Mucosa of stomach (tissue), 1 donor: Measurements from ENCODE around the gene SPINK1.
"Not testable (repeated sequence)": the region's sequence is repeated elsewhere in the genome, so short reads cannot be mapped to it uniquely, and the experiment has no call there.

Experiments
- H3K27me3 ChIP-seq: one replicate; pipeline ENCODE4 v1.7.0; 2013; ENCODE audit warnings: mild to moderate bottlenecking, low read length; ENCODE audit not compliant: control insufficient read depth, insufficient read depth
- H3K36me3 ChIP-seq: one replicate; pipeline ENCODE4 v1.7.0; 2013; ENCODE audit warnings: low read length; ENCODE audit not compliant: control insufficient read depth, insufficient read depth
- H3K4me1 ChIP-seq: one replicate; pipeline ENCODE4 v1.7.0; 2013; ENCODE audit warnings: mild to moderate bottlenecking, low read length; ENCODE audit not compliant: control insufficient read depth, insufficient read depth
- H3K4me3 ChIP-seq: one replicate; pipeline ENCODE4 v1.7.0; 2013; ENCODE audit warnings: low read length
- H3K9ac ChIP-seq: one replicate; pipeline ENCODE4 v1.7.0; 2013; ENCODE audit warnings: mild to moderate bottlenecking, low read length, moderate library complexity
- H3K9me3 ChIP-seq: one replicate; pipeline ENCODE4 v1.7.0; 2013; ENCODE audit warnings: mild to moderate bottlenecking, low read length, moderate library complexity; ENCODE audit not compliant: control insufficient read depth
- donor health status: Pancreatic carcinoma.

Gene SPINK1

GRCh38 chr5:147821766-147822165, 9.7 kb downstream of the SPINK1 start:
- no peak overlapping the region for H3K4me3 ChIP-seq
- no peaks in the 10 kb centered on the region for H3K27me3 ChIP-seq

GRCh38 chr5:147819261-147819770, 12.2 kb downstream of the SPINK1 start:
- Histone ChIP-seq H3K36me3 (no peaks in the 10 kb centered on the region), H3K27me3 (no peaks in the 10 kb centered on the region), H3K9me3 (no peaks in the 10 kb centered on the region), H3K4me3 (no peak overlapping the region), H3K9ac (no peak overlapping the region), H3K4me1 (peaks cover 10% of the 10 kb centered on the region)

More at GRCh38 chr5:147821766-147822165, 9.7 kb downstream of the SPINK1 start:
- no peaks in the 10 kb centered on the region for H3K36me3 ChIP-seq
- no peaks in the 10 kb centered on the region for H3K9me3 ChIP-seq
- no peak overlapping the region for H3K9ac ChIP-seq
- H3K4me1 ChIP-seq, result peaks cover 17% of the 10 kb centered on the region

- H3K27me3 ChIP-seq, result no peaks in the 10 kb centered on the region
- H3K4me3 ChIP-seq, result no peak overlapping the region
- no peaks in the 10 kb centered on the region for H3K9me3 ChIP-seq
- H3K36me3 ChIP-seq, result no peaks in the 10 kb centered on the region
- H3K4me1 ChIP-seq, result peaks cover 4% of the 10 kb centered on the region
- no peak overlapping the region for H3K9ac ChIP-seq
Measured at GRCh38 chr5:147818290-147818689, 13.2 kb downstream of the SPINK1 start.

- H3K27me3 ChIP-seq, result no peaks in the 10 kb centered on the region
- H3K9ac ChIP-seq, result no peak overlapping the region
- no peaks in the 10 kb centered on the region for H3K9me3 ChIP-seq
- H3K4me1 ChIP-seq, result peaks cover 14% of the 10 kb centered on the region
- H3K36me3 ChIP-seq, result no peaks in the 10 kb centered on the region
- no peak overlapping the region for H3K4me3 ChIP-seq
Measured at GRCh38 chr5:147813696-147814095, 17.8 kb downstream of the SPINK1 start.

- H3K9ac ChIP-seq, result no peak overlapping the region
- H3K9me3 ChIP-seq, result no peaks in the 10 kb centered on the region
- no peak overlapping the region for H3K4me3 ChIP-seq
- no peaks in the 10 kb centered on the region for H3K36me3 ChIP-seq
- H3K27me3 ChIP-seq, result no peaks in the 10 kb centered on the region
- peaks cover 10% of the 10 kb centered on the region for H3K4me1 ChIP-seq
Measured at GRCh38 chr5:147809830-147810666, 21.4 kb downstream of the SPINK1 start.

- Histone ChIP-seq H3K27me3 (no peaks in the 10 kb centered on the region), H3K9ac (no peak overlapping the region), H3K36me3 (no peaks in the 10 kb centered on the region), H3K4me3 (no peak overlapping the region), H3K4me1 (peaks cover 2% of the 10 kb centered on the region), H3K9me3 (no peaks in the 10 kb centered on the region)
Measured at GRCh38 chr5:147805030-147805454, 26.4 kb downstream of the SPINK1 start.

- Histone ChIP-seq H3K27me3 (no peaks in the 10 kb centered on the region), H3K36me3 (no peaks in the 10 kb centered on the region), H3K9ac (no peak overlapping the region), H3K9me3 (no peaks in the 10 kb centered on the region), H3K4me3 (no peak overlapping the region), H3K4me1 (no peaks in the 10 kb centered on the region)
Measured at GRCh38 chr5:147804334-147804733, 27.1 kb downstream of the SPINK1 start.

- Histone ChIP-seq H3K36me3 (no peaks in the 10 kb centered on the region), H3K9me3 (no peaks in the 10 kb centered on the region), H3K4me1 (no peaks in the 10 kb centered on the region), H3K4me3 (no peak overlapping the region), H3K27me3 (no peaks in the 10 kb centered on the region), H3K9ac (no peak overlapping the region)
Measured at GRCh38 chr5:147803926-147804325, 27.5 kb downstream of the SPINK1 start.

- not testable (repeated sequence) for H3K4me3 ChIP-seq, H3K4me1 ChIP-seq, H3K27me3 ChIP-seq, H3K9ac ChIP-seq, H3K9me3 ChIP-seq, H3K36me3 ChIP-seq
Measured at GRCh38 chr5:147803161-147803560, 28.3 kb downstream of the SPINK1 start.

- H3K27me3 ChIP-seq, result no peaks in the 10 kb centered on the region
- H3K4me3 ChIP-seq, result no peak overlapping the region
- H3K4me1 ChIP-seq, result no peaks in the 10 kb centered on the region
- H3K9me3 ChIP-seq, result no peaks in the 10 kb centered on the region
- H3K9ac ChIP-seq, result no peak overlapping the region
- no peaks in the 10 kb centered on the region for H3K36me3 ChIP-seq
Measured at GRCh38 chr5:147801461-147801860, 30.0 kb downstream of the SPINK1 start.

- H3K36me3 ChIP-seq, result no peaks in the 10 kb centered on the region
- no peak overlapping the region for H3K9ac ChIP-seq
- no peaks in the 10 kb centered on the region for H3K9me3 ChIP-seq
- no peaks in the 10 kb centered on the region for H3K27me3 ChIP-seq
- H3K4me3 ChIP-seq, result no peak overlapping the region
- no peaks in the 10 kb centered on the region for H3K4me1 ChIP-seq
Measured at GRCh38 chr5:147800491-147800890, 31.0 kb downstream of the SPINK1 start.

- H3K36me3 ChIP-seq, result no peaks in the 10 kb centered on the region
- H3K27me3 ChIP-seq, result no peaks in the 10 kb centered on the region
- H3K9ac ChIP-seq, result no peak overlapping the region
- H3K4me1 ChIP-seq, result no peaks in the 10 kb centered on the region
- H3K9me3 ChIP-seq, result no peaks in the 10 kb centered on the region
- H3K4me3 ChIP-seq, result no peak overlapping the region
Measured at GRCh38 chr5:147796556-147797308, 34.7 kb downstream of the SPINK1 start.
